RPMI7951 (cell line): ENCODE results near the gene FUT7. TPM values are rescaled to one million over a fixed set of nuclear protein-coding genes. Genes with fewer than 3 reads are reported as not detected.
A peak's percentile ranks its signal among the peaks of the same experiment; 100 is the strongest.

ENCODE experiments used
- DNase-seq: peaks from one replicate; pipeline ENCODE4 v3.0.0-alpha.2; 2012; ENCODE audit warnings: low read depth
- total RNA-seq: library from RNA; depleted of rRNA; stranded (reverse); fragments of >200 nt; shearing (Covaris generic); gene quantifications from 2 replicates; pipeline ENCODE4 v1.2.3, GENCODE V29; 2014; rRNA removed

The FUT7 gene
- total RNA-seq, result not detected in 2 replicates

- no peak for DNase-seq
Observed at GRCh38 chr9:137031904-137032640, at the start of gene FUT7. Gene FUT7, minus strand, starts transcription at chr9:137032088. Its CDS starts 97 bp downstream, at chr9:137031991.

DNA sequence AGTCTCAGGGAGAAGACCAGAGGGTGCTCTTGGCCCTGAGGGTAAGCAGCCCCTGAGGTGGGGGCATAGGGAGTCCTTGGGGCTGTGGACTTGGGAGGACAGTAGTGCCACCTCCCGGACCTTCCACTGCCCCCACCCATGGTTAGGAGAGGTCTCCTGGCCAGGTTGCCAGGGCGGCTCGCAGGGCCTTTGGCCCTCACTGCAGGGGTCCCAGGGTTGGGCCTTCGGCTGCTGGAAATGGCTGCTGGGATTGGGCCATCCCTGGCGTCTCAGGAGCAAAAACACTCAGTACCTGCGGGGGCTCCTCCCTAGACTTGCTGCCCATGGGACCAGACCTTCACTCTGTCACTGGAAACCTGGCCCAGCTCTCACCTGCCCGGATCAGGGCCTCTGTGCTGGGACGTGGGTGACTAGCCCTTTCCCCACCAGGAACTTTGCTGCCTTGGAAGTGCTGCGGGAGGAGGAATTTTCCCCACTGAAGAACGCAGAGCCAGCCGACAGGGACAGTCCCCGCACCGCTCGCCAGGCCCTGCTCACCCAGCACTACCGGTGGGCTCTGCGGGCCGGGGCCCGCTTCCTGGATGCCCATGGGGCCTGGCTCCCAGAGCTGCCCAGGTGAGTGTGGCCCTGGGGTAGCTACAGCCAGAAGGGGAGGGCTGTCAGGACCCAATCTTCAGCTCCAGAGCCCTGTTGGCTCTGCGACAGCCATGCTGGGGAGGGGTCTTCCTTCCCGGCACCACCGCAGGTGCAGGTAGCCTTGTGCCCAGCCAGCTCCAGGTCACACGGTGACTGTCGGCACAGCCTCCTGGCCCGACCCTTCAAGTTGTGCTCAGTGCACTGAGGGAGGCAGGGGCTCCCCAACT, 48.6 kb upstream of the FUT7 start:
- no peak for DNase-seq

DNA sequence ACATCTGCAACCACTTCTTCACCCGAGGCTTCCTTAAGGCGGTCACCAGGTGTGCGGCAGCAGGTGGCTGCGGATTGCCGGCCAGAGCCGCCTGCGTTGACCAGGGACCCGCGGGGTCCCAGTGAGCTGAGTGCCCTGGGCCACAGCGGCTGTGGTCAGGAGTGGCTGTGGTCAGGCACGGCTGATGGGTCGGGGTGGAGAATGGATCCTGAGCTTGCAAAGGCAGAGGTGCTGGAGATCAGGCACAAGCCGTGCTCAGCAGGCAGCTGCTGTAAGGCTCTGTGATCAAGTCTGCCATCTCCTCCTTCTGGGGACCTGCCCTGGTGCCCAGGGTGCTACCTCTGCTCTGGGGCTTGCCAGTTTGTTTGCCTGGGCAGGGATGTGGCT, 47.5 kb upstream of the FUT7 start:
- no peak for DNase-seq

GRCh38 chr9:137078701-137079400, 47.0 kb upstream of the FUT7 start:
- no peak for DNase-seq

DNA sequence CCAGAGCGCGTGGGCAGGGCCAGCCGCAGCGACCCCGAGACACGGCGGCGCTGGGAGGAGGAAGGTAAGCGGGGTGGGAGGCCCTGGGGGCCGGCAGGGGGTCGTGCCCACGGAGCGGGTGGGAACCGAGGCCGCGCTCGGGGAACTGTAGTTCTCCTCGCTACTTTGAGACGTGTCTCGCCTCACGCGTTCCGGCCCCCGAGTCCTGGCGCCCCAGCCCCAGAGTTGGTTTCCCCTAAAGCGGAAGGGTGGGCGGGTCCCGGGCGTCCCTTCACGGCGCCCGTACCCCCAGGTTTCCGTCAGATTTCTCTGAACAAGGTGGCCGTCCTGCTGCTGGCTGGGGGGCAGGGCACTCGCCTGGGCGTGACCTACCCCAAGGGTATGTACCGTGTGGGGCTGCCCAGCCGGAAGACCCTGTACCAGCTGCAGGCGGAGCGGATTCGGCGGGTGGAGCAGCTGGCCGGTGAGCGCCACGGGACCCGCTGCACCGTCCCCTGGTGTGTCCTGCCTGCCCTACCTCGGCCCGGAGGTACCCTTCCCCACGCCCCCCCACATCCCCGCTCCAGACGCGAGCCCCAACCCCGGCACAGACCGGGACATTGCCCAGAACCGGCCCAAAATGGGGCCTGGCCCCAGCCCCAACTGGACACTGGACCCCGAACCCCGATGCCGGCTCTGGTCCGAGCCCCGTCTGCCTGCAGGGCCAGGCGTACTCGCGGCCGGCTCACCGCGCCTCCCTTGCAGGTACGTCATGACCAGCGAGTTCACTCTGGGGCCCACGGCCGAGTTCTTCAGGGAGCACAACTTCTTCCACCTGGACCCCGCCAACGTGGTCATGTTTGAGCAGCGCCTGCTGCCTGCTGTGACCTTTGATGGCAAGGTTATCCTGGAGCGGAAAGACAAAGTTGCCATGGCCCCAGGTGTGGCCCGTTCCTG, 46.1 kb upstream of the FUT7 start:
- DNase-seq, result no peak

DNA sequence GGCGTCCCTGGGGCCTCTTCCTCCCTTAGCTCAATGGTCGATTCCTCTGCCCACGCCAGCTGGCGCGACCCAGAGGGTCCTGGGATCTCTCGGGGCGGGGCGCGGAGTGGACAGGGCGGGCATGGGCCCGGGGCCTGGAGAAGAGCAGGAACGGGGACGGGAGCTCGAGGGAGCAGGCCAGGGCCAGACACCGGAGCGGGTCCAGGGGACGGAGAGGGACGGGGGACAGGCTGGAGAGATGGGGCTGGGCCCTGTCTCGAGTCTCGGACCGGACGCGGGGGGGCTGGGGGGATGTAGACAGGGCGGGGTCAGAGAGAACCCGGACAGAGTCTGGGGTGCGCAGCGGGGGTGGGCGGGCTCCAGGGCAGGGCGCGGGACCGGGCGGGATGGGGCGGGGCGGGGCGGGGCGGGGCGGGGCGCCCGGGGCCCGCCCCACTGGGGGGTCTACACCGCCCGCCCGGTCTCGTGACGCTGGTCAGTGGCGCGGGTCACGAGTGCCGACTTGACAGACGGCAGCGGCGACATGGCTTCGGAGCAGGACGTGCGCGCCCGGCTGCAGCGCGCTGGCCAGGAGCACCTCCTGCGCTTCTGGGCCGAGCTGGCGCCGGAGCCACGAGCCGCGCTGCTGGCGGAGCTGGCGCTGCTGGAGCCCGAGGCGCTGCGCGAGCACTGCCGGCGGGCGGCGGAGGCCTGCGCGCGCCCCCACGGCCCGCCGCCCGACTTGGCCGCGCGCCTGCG, 45.3 kb upstream of the FUT7 start, which contains the start of gene UAP1L1:
UAP1L1 (plus strand) TSS at position 508 of the 738 bp plus-strand sequence; CDS start at position 524, 16 bp downstream.
- peak; percentile 79 for DNase-seq

DNA sequence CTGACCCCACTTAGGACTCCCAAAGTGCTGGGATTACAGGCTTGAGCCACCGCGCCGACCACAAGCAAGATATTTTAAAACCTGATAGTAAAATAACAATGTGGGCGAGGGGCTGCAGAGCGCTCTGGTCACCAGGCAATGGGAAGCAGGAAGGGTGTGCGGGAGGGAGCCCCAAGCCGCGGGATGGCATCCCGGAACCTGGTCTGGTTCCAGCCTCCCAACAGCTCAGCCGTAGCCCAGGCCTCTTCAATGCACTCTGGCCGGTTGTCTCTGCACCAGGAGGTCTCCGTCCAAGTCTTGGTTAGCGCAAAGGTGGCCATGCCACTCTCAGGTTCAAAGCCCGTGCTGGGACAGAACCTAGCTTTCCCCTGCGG, 44.7 kb upstream of the FUT7 start:
- DNase-seq, result no peak

DNA sequence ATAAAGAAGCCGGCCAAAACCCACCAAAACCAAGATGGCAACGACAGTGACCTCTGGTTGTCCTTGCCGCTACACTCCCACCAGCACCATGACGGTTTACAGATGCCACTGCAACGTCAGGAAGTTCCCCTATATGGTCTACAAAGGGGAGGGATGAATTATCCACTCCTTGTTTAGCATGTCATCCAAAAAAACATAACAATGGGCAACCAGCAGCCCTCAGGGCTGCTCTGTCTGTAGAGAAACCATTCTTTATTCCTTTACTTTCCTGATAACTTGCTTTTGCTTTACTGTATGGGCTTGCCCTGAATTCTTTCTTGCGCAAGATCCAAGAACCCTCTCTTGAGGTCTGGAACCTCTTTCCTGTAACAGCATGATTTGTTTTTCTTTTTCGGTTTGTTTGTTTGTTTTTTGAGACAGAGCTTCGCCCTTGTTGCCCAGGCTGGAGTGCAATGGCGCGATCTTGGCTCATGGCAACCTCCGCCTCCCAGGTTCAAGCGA, 43.4 kb upstream of the FUT7 start:
- no peak for DNase-seq

DNA sequence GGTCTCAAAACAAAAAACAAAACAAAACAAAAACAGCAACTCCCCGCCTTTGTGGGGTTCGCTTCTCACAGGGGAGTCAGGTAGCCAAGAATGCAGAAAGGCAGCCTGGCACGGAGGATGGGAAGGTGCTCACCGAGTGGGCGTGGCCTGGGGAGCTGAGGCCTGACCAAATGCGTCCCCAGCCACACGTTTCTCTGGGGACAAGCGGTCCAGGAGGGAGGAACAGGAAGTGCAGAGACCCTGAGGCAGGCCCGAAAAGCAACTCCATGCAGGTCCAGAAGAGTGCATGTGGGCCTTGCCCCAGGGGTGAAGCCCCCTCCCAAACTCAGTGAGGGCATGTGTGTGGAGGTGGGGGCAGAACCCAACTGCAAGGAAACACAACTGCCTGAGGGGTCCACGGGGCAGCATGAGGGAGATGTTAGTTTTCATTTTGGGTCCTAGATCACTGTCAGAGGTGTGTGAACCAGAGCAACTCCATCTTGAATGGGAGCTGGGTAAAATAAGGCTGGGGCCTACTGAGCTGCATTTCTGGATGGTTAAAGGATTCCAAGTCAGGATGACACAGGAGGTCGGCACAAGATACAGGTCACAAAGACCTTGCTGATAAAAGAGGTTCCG, 42.9 kb upstream of the FUT7 start:
- DNase-seq, result no peak

DNA sequence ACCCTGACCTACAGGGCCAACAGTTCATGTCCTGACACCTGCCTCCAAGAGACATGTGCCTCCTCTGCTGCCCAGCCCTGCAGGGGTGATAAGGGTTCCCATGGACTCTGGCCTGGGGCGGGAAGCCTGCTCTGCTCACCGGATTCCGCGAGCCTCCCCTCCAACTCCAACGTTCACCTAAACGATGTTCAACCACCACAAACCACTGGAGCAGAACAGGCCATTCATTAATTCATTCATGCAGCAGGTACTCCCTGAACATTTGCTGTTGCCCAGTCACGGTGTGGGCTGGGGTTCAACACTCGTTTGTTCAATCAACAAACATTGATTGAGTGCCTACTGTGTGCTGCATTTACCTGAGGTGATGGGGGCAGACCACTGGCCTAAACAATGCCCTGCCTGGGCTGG, 42.1 kb upstream of the FUT7 start:
- DNase-seq, result no peak

GRCh38 chr9:137071282-137071681, 39.4 kb upstream of the FUT7 start:
- DNase-seq, result no peak

DNA sequence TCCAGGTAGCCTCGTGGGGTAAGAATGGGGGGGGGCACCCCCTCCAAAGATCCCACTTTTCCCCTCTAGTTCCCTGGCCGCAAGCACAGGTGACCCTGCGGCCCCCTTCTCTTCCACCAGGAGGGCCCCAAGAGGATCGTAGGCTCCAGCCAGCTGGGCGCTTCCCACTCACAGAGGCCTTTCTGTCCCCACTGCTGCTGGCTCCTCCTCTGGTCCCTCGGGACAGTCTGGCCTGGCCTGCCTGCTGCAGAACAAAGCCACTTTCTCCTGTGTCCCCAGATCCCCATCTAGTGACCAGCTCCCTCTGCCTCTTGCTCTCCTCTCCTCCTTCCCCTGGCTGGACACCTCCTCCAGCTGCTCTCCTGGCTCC, 39.0 kb upstream of the FUT7 start:
- peak; percentile 53 for DNase-seq

DNA sequence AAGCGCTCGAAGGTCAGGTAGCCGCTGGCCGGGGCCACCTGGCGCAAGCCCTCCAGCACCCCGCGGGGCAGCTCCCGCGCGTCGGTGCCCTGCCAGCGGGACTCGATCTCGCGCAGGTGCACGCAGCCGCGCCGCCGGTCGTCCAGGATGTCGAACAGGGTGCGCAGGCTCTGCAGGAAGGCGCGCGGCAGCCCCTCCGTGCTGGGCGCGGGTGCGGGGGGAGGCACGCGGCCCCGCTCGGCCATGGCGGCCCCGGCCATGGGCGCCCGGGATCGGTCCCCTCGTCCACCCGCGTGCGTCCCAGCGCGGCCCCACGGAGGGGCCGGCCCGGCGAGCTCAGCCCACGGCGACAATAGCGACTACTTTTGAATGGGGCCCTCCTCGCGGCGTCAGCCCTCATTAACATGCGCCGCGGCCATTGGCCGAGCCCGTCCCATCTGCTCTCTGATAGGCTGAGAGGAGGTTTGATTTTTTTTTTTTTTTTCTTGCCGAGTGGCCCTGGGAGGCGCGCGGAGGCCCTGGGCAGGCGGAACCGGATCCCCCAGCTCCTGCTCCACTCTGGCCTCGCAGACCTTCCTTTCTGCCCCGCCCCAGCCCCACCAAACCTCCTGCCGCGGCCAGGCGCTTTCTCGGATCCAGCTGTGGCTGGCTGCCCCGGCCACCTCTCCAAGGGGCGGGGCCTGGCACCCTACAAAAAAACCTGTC, 38.5 kb upstream of the FUT7 start, which contains the start of gene SAPCD2:
SAPCD2 (minus strand) TSS at position 357 of the 705 bp plus-strand sequence; CDS start at position 260, 97 bp downstream.
- DNase-seq, result peak; percentile 90

DNA sequence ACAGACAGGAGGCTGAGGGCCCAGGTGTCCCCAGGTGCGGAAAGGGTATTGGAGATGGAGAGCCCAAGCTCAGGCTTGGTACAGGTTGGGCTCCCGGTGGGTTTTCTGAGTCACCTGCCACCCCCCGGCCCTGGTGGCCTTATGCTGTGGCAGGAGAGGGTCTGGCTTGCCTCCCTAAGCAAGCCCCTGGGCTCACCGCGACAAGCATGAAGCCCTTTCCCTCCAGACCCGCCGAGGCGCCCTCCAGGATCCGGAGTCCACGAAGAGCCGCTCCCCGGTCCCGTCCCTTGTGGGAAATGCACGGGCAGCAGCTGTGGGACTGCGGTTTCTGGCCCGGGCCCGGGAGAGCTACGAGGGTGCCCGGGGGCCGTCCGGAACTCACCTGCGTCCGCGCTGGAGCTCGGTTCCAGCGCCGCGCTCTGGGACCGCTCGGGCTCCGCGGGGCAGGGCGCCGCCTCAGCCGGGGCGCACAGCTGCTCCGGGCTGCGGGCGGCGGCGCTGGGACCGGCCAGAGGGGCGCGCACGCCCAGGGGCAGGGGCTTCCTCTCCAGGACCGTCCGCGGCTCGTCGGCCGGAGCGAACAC, 37.7 kb upstream of the FUT7 start:
- DNase-seq, result no peak

- no peak for DNase-seq
Observed at GRCh38 chr9:137068539-137069507, 36.9 kb upstream of the FUT7 start.

- peak; percentile 60 for DNase-seq
Observed at GRCh38 chr9:137067860-137068538, 36.1 kb upstream of the FUT7 start.
